IMR-90 (cell line): ENCODE measurements around the gene DEAF1.

Experiments
- RFX5 ChIP-seq: IDR thresholded peaks from 2 replicates; pipeline ENCODE4 v1.8.0; 2012; ENCODE audit warnings: low read depth, mild to moderate bottlenecking, low read length, moderate library complexity
- SMC3 ChIP-seq: fragments of 150-350 bp; IDR thresholded peaks from 2 replicates; pipeline ENCODE4 v1.6.1; 2016; ENCODE audit warnings: low read depth, mild to moderate bottlenecking, antibody characterized with exemption, low read length, moderate library complexity
- TF ChIP-seq, protein P1 (sequence below): conservative IDR thresholded peaks from 2 replicates; pipeline ENCODE4 v1.5.1; 2012; ENCODE audit warnings: mild to moderate bottlenecking, low read depth, low read length, improper control_type of control experiment
- TF ChIP-seq, protein P2 (sequence below): fragments of 150-350 bp; IDR thresholded peaks from 2 replicates; pipeline ENCODE4 v1.6.1; 2016; ENCODE audit warnings: low read depth, mild to moderate bottlenecking, low read length, moderate library complexity, borderline replicate concordance

GRCh38 chr11:655036-655726 is 39.8 kb downstream of the DEAF1 start:
- TF ChIP-seq, protein P1, sequence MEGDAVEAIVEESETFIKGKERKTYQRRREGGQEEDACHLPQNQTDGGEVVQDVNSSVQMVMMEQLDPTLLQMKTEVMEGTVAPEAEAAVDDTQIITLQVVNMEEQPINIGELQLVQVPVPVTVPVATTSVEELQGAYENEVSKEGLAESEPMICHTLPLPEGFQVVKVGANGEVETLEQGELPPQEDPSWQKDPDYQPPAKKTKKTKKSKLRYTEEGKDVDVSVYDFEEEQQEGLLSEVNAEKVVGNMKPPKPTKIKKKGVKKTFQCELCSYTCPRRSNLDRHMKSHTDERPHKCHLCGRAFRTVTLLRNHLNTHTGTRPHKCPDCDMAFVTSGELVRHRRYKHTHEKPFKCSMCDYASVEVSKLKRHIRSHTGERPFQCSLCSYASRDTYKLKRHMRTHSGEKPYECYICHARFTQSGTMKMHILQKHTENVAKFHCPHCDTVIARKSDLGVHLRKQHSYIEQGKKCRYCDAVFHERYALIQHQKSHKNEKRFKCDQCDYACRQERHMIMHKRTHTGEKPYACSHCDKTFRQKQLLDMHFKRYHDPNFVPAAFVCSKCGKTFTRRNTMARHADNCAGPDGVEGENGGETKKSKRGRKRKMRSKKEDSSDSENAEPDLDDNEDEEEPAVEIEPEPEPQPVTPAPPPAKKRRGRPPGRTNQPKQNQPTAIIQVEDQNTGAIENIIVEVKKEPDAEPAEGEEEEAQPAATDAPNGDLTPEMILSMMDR = no peak
- no peak for TF ChIP-seq SMC3
- TF ChIP-seq, protein P2, sequence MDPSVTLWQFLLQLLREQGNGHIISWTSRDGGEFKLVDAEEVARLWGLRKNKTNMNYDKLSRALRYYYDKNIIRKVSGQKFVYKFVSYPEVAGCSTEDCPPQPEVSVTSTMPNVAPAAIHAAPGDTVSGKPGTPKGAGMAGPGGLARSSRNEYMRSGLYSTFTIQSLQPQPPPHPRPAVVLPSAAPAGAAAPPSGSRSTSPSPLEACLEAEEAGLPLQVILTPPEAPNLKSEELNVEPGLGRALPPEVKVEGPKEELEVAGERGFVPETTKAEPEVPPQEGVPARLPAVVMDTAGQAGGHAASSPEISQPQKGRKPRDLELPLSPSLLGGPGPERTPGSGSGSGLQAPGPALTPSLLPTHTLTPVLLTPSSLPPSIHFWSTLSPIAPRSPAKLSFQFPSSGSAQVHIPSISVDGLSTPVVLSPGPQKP = no peak
- no peak for TF ChIP-seq RFX5
